ENCODE data around the gene HOXB6.

HOXB6 gene

GRCh38 chr17:48609759-48610281 is 5.0 kb upstream of the HOXB6 start:
- no peak for DNase-seq (ENCODE audit: low read depth, low spot score)

- DNase-seq (ENCODE audit: low read depth, low spot score) = no peak
Measured at GRCh38 chr17:48609033-48609432, 4.2 kb upstream of the HOXB6 start.

- DNase-seq (ENCODE audit: low read depth, low spot score) = no peak
Measured at GRCh38 chr17:48608494-48608834, 3.7 kb upstream of the HOXB6 start.

- no peak for DNase-seq (ENCODE audit: low read depth, low spot score)
Measured at GRCh38 chr17:48606892-48607614, 2.3 kb upstream of the HOXB6 start.

- no peak for DNase-seq (ENCODE audit: low read depth, low spot score)
Measured at GRCh38 chr17:48605991-48606891, 1.5 kb upstream of the HOXB6 start.

- no peak for DNase-seq (ENCODE audit: low read depth, low spot score)
Measured at GRCh38 chr17:48605409-48605919, 678 bp upstream of the HOXB6 start.

GRCh38 chr17:48603959-48604769 is 622 bp downstream of the HOXB6 start:
- no peak for DNase-seq (ENCODE audit: low read depth, low spot score)

GRCh38 chr17:48601539-48602425 is 3.0 kb downstream of the HOXB6 start:
- DNase-seq (ENCODE audit: low read depth, low spot score) = no peak

GRCh38 chr17:48601207-48601538 is 3.6 kb downstream of the HOXB6 start:
- DNase-seq (ENCODE audit: low read depth, low spot score) = no peak

- no peak for DNase-seq (ENCODE audit: low read depth, low spot score)
Measured at GRCh38 chr17:48600244-48601098, 4.3 kb downstream of the HOXB6 start.

- DNase-seq (ENCODE audit: low read depth, low spot score) = no peak
Measured at GRCh38 chr17:48599354-48599753, 5.4 kb downstream of the HOXB6 start.

GRCh38 chr17:48598736-48599135 is 6.0 kb downstream of the HOXB6 start:
- no peak for DNase-seq (ENCODE audit: low read depth, low spot score)

- DNase-seq (ENCODE audit: low read depth, low spot score) = no peak
Measured at GRCh38 chr17:48597778-48598631, 6.8 kb downstream of the HOXB6 start.

- no peak for DNase-seq (ENCODE audit: low read depth, low spot score)
Measured at GRCh38 chr17:48597528-48597777, 7.3 kb downstream of the HOXB6 start.

- DNase-seq (ENCODE audit: low read depth, low spot score) = no peak
Measured at GRCh38 chr17:48596735-48597527, 7.9 kb downstream of the HOXB6 start.

GRCh38 chr17:48596000-48596734 is 8.6 kb downstream of the HOXB6 start:
- DNase-seq (ENCODE audit: low read depth, low spot score) = no peak

- no peak for DNase-seq (ENCODE audit: low read depth, low spot score)
Measured at GRCh38 chr17:48595278-48595999, 9.3 kb downstream of the HOXB6 start.
